HCT116 (cell line): ENCODE results near the gene FRRS1.

ENCODE experiments used
- POLR2AphosphoS5 ChIP-seq: IDR thresholded peaks from 2 replicates; pipeline ENCODE4 v1.6.1; 2011; ENCODE audit warnings: mild to moderate bottlenecking, low read depth, low read length, moderate library complexity
- RAD21 ChIP-seq: IDR thresholded peaks from 2 replicates; pipeline ENCODE4 v1.6.1; 2012; ENCODE audit warnings: low read depth, mild to moderate bottlenecking
- TF ChIP-seq, protein P1 (sequence below): IDR thresholded peaks from 2 replicates; pipeline ENCODE4 v1.6.1; 2011; ENCODE audit warnings: mild to moderate bottlenecking, low read length, moderate library complexity; ENCODE audit not compliant: insufficient replicate concordance; ENCODE audit errors: extremely low read depth
- TF ChIP-seq, protein P2 (sequence below), 3 experiments: fragments of 200-600 bp in 1 of 3; sonication (generic) in 1 of 3; IDR thresholded peaks in 2 of 3; conservative IDR thresholded peaks in 1 of 3; 2 replicates each; pipeline ENCODE4 v1.5.1; 2012 to 2017; ENCODE audit warnings: low read depth in 2 of 3, low read length in 2 of 3, antibody characterized with exemption in 1 of 3, borderline replicate concordance in 1 of 3, control low read depth in 1 of 3, mild to moderate bottlenecking in 1 of 3, mixed read lengths in 1 of 3, mixed run types in 1 of 3, moderate library complexity in 1 of 3; ENCODE audit not compliant: insufficient read depth in 1 of 3

DNA sequence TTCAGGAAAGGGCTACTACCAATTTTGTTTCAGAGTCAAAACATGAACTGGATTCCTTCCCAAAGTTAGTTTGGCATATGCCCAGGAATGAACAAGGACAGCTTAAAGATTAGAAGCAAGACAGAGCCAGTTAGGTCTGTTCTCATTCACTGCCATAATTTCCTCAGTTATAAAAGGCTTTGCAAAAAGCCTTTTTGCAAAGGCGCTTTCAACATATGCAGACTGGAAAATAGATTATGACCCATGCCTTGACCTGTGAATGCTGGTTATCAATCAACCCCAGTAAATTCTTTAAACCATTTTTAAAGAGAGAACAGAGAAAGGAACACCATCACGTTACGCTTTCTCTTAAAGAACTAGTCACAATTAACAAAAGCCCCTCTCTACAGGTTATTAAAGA is 1.7 kb upstream of the FRRS1 start:
- TF ChIP-seq RAD21 (no peak), POLR2AphosphoS5 (no peak)
- TF ChIP-seq, protein P1, sequence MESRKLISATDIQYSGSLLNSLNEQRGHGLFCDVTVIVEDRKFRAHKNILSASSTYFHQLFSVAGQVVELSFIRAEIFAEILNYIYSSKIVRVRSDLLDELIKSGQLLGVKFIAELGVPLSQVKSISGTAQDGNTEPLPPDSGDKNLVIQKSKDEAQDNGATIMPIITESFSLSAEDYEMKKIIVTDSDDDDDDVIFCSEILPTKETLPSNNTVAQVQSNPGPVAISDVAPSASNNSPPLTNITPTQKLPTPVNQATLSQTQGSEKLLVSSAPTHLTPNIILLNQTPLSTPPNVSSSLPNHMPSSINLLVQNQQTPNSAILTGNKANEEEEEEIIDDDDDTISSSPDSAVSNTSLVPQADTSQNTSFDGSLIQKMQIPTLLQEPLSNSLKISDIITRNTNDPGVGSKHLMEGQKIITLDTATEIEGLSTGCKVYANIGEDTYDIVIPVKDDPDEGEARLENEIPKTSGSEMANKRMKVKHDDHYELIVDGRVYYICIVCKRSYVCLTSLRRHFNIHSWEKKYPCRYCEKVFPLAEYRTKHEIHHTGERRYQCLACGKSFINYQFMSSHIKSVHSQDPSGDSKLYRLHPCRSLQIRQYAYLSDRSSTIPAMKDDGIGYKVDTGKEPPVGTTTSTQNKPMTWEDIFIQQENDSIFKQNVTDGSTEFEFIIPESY: no peak
- TF ChIP-seq, protein P2, sequence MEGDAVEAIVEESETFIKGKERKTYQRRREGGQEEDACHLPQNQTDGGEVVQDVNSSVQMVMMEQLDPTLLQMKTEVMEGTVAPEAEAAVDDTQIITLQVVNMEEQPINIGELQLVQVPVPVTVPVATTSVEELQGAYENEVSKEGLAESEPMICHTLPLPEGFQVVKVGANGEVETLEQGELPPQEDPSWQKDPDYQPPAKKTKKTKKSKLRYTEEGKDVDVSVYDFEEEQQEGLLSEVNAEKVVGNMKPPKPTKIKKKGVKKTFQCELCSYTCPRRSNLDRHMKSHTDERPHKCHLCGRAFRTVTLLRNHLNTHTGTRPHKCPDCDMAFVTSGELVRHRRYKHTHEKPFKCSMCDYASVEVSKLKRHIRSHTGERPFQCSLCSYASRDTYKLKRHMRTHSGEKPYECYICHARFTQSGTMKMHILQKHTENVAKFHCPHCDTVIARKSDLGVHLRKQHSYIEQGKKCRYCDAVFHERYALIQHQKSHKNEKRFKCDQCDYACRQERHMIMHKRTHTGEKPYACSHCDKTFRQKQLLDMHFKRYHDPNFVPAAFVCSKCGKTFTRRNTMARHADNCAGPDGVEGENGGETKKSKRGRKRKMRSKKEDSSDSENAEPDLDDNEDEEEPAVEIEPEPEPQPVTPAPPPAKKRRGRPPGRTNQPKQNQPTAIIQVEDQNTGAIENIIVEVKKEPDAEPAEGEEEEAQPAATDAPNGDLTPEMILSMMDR (IDR thresholded peaks at IDR 0.05 in 2 of 3, conservative IDR thresholded peaks at IDR 0.05 in 1 of 3; ENCODE audit: borderline replicate concordance in 1 of 3, insufficient read depth in 1 of 3, low read depth in 2 of 3, low read length in 2 of 3): no peak
